HG03460 (cell line): ENCODE data around the gene MOB1B.
"Not testable (repeated sequence)": the region's sequence is repeated elsewhere in the genome, so short reads cannot be mapped to it uniquely, and the experiment has no call there.

Experiments used
- ATAC-seq: cut with Tn5 transposase; IDR thresholded peaks from one replicate; pipeline ENCODE4 v1.9.1; 2021; ENCODE audit not compliant: unreplicated experiment

MOB1B gene

DNA sequence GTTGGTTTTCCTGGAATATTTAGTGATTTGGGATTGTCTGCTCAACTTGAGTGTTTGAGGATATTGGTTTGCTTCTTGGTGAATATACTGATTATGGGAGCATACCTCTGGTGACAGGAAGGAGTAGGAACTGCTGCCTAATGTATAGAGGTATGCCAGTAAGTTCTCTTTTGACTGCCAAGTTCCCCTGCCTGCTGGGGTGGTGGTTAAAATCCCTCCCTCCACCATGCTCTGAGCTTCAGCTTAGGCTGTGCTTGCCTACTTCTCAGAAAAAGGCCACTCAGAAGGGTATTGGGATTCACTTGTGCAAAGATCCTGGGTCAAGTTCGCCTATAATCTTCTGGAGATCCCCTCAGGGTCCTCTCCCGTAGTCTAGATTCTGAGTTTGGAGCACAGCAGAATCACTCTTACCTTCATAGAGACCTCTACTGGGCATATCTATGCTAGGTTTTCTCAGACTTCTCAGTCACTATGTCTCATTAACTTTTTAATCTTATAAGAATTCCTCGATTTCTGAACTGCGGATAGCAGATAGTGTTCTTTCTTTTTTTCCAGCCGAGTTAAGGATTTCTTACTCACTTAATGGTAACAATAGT is 46.6 kb downstream of the MOB1B start:
- no peak for ATAC-seq

DNA sequence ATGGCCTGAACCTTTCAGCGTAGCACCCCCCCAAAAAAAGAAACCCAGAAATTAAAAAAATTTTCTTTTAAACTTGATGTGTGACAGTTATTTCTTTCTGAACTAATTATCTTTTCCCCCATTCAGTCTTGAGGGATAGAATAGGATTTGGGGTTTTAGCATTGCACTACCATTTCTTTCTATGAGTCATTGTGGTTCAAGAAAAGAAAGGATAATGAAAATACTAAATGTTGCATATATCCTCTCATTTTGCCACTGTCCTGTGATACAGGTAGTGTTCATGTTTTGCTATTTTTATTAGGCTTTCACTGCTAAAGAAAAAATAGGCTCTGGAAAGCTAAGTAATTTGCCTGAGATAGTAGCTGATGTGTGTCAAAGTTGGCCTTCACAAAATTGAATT is 51.9 kb downstream of the MOB1B start:
- no peak for ATAC-seq

GRCh38 chr4:70956549-70957210 is 54.5 kb downstream of the MOB1B start:
- no peak for ATAC-seq

DNA sequence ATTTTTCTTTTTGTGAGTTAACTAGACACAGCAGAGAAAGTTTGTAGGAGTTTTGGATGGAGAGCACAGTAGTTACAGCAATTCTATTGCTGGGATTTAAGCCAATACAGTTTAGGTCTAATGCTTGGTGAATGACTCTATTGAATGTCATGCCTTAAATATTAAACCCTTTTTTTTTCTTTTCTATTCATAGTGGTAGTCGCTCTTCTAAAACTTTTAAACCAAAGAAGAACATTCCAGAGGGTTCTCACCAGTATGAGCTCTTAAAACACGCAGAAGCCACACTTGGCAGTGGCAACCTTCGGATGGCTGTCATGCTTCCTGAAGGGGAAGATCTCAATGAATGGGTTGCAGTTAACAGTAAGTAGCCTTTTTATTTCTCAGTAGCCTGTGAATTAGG is 56.5 kb downstream of the MOB1B start:
- no peak for ATAC-seq

GRCh38 chr4:70969076-70969475 is 66.9 kb downstream of the MOB1B start:
- ATAC-seq: no peak

DNA sequence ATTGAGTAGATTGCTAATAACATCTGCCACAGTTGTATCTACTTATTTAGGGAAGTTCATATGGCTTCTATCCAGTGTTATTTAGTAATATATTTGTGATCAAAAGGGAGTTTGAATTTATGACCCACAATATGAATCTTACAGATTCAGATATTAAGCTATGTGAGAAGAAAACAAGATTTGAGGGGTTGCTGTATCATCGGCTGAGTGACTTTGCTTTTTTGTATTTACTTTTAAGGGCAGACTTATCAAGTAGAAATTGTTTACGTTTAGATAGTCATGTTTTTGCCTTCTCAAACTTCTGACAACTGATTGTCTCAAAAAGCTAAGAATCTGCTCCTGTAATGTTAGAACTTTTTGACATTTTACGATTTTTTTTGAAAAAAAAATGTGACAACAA is 74.1 kb downstream of the MOB1B start:
- ATAC-seq: no peak

DNA sequence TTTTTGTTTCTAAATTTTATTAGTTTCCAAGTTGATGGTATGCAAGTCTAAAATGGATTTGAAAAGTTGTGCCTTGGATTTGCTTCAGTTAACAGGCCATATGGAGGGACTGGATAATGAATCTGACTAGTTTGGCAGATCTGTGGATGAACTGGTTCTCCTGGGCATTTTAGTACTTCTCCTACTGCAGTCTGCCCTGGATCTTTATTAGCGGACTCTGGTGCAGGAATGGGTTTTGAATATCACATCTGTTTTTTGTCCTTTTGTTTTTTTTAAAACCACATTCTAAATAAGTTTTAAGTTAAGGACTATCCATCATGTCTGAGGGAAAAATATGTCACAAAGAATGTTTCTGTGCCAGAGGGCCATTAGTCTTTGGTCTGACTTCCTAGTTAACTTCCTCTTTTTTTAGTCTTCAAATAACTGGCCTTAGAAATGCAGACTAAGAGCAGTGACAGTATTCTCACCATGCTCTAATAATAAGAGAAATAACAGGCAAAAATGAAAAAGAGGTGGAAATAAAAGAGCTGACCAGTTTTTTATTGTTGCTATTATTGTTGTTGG is 77.4 kb downstream of the MOB1B start:
- ATAC-seq: peak; percentile 70

DNA sequence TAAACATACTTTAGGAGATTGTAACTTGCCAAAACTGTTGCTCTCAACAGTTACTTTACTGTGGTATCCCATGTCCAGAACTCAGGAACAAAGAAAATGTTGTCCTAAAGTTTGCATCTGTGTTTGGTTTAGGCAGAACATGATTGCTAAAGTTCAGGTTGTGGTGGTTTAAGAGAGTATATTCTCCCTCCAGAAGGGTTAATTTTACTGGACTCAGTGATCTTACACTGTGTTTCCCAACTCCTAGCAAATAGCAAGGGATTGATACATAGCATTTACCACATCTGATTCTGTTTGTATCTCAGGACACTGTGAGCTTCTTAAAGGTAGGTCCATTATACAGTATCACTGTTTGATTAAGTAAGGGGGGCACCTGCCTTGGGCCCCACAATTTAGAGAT is 78.0 kb downstream of the MOB1B start:
- no peak for ATAC-seq

GRCh38 chr4:70984106-70984505 is 81.9 kb downstream of the MOB1B start:
- no peak for ATAC-seq

DNA sequence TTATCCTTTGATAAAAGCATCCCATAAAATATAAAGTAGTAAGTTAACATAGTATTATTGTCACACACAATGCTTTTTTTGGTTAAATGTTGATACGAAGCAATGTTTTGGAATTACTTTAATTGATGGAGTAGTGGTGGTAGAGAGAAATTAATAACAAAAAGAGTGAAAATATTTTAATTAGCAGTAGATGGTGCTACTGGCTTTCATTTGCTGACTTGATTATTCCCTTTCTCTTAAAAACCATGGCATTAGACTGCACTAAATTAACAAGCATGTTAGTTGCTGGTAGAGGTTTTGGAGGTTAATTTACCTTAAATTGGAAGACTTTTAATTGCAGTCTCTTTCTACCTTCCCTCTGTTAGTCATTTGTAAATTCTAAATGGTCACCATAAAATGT is 82.4 kb downstream of the MOB1B start:
- no peak for ATAC-seq

GRCh38 chr4:70991596-70991995 is 89.4 kb downstream of the MOB1B start:
- no peak for ATAC-seq

DNA sequence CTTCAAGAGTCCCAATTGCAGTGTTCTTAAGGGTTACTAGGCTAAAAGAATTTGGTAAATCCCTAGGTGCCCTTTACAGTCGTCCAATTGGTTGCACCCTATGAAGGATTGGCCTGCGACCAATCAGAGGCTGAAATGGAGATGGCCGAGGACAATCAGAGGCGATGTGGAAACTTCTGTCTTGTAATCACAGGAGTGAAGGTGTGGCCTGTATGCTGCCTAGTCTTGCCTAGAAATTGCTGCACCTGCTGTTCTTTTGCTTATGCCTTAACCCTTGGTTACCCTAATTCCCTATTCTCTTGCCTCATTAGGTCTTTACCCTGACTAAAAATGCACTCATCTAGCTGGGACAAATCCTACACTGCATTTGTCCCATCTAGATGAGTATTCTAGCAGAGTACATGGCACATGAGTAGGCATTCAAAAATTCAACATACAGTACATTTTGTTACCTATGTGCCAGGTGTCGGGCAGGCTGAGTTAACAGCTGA is 90.3 kb downstream of the MOB1B start:
- ATAC-seq: no peak

- peak; percentile 81 for ATAC-seq
Measured at GRCh38 chr4:70993181-70994068, 91.3 kb downstream of the MOB1B start, which contains the start of gene DCK. DCK (plus strand) TSS chr4:70993649; CDS start chr4:70993836, 187 bp downstream.

DNA sequence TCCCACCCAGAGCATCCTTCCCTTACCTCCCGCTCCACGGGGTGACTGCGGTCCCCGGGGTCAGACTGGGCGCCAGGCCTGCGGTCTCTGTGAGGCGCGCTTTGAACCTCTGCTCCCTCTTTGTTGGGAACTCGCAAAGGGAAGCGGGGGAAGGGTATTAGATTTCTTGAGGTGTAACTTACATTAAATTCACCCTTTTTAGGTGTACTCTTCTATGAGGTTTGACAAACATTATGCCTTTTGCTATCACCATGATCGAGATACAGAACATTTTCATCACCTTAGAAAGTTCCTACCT is 91.8 kb downstream of the MOB1B start:
- ATAC-seq: no peak

DNA sequence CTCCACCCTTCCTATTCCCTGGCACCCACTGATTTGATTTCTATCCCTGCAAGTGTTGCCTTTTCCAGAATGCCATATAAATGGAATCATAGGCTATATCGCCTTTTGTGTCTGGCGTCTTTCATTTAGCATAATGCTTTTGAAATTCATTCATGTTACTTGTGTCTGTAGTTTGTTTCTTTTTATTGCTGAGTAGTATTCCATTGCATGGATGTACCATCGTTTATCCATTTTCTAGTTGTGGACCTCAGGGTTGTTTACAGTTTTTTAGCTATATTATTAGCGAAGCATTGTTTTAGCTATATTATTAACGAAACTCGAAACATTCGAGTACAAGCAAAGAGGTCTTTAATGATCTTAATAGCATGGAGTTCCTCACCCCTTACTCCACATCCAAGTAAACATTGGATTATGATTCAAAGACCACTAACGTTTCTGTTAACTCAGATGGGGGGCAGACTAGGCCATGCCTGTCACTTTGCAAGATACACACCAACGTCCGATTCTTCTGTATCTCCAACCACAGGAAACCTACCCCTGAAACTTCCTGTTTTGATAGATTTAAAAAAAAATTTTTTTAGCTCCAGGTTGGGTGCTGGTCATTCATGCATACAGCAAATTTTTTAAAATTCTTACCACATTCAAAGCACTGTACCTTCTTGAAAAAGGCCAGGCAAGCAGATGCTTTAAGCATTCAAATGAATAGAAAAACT is 92.4 kb downstream of the MOB1B start:
- ATAC-seq: peak; percentile 48

DNA sequence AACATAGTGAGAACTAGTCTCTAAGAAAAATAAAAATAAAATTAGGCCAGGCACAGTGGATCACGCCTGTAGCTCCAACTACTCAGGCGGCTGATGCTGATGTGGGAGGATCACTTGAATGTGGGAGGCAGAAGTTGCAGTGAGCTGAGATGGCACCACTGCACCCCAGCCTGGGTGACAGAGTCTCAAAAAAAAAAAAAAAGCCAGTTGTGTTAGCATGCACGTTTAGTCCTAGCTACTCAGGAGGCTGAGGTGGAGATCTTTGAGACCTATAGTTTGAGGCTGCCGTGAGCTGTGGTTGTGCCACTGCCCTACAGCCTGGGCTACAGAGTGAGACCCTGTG is 93.8 kb downstream of the MOB1B start:
- no peak for ATAC-seq

DNA sequence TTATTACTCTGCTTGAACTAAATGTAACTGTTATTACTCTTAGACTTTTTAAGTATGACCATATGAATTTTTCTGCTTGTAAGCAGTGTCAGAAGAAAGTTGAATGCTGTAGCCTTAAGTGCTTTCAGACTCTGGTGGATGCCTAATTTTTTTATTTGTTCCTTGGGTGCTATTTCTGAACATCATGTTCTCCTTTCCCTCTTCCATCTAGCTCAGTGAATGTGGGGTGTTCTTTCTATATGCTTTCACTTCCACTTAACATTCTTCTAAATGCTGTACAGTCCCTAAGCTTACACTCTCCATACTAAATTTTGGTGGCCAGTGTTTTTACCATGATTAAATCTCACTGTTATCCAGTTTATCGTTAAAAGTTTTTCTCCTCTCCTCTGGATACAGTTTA is 94.9 kb downstream of the MOB1B start:
- no peak for ATAC-seq

DNA sequence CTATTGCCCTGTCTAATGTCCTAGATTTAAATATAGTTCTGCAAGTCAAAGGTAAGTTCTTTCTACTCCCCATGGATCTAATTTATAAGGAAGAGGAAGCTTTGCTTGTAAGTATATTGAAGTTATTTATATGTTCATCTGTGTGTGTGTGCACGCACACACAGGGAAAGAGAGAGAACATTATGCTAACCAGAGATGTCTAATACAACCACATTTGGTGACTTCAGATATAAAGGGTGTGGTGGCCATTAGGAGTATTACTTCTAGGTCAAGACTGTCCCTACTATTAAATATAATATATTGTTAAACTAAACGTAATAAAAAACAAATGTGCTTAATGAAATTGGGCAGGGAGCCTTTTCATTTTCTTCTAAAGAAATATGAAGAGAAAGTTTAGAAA is 95.4 kb downstream of the MOB1B start:
- no peak for ATAC-seq

GRCh38 chr4:70999639-71000038 is 97.5 kb downstream of the MOB1B start:
- ATAC-seq: not testable (repeated sequence)

- not testable (repeated sequence) for ATAC-seq
Measured at GRCh38 chr4:71001363-71001762, 99.2 kb downstream of the MOB1B start.

DNA sequence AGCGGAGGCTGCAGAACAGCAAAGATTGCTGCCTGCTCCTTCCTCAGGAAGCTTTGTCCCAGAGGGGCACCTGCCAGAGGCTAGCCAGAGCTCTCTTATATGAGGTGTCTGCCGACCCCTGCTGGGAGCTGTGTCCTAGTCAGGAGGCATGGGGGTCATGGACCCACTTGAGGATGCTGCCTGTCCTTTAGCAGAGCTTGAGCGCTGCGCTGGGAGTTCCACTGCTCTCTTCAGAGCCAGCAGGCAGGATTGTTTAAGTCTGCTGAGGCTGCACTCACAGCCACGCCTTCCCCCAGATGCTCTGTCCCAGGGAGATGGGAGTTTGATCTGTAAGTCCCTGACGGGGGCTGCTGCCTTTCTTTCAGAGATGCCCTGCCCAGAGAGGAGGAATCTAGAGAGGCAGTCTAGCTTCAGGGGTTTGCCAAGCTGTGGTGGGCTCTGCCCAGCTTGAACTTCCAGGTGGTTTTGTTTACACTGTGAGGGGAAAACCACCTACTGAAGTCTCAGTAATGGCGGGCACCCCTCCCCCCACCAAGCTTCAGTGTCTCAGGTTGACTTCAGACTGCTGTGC is 102.2 kb downstream of the MOB1B start:
- ATAC-seq: no peak
